Muscle of leg (tissue), 11 donors: ENCODE results near the gene ABHD11. TPM values are rescaled to one million over a fixed set of nuclear protein-coding genes. Genes with fewer than 3 reads are reported as not detected.
"Not testable (repeated sequence)": the region's sequence is repeated elsewhere in the genome, so short reads cannot be mapped to it uniquely, and the experiment has no call there.

Experiments used
- DNase-seq: peaks from one replicate; pipeline ENCODE4 v3.0.0; 2013
- H3K27ac ChIP-seq: one replicate; pipeline ENCODE4 v1.5.1; 2013; ENCODE audit warnings: mild to moderate bottlenecking, low read length, control low read depth
- H3K27me3 ChIP-seq: one replicate; pipeline ENCODE4 v1.6.1; 2013; ENCODE audit warnings: low read length; ENCODE audit not compliant: control insufficient read depth, insufficient read depth
- H3K36me3 ChIP-seq: one replicate; pipeline ENCODE4 v1.6.1; 2013; ENCODE audit warnings: low read length; ENCODE audit not compliant: control insufficient read depth, insufficient read depth
- H3K4me1 ChIP-seq: one replicate; pipeline ENCODE4 v1.6.1; 2013; ENCODE audit warnings: low read length; ENCODE audit not compliant: control insufficient read depth, insufficient read depth
- H3K4me3 ChIP-seq: one replicate; pipeline ENCODE4 v1.5.1; 2013; ENCODE audit warnings: low read length, control low read depth
- H3K9me3 ChIP-seq: replicated peaks from 2 replicates; pipeline ENCODE4 v1.6.1; 2013; ENCODE audit warnings: low read depth, low read length; ENCODE audit not compliant: control insufficient read depth
- WGBS: methylation state at CpG from one replicate; pipeline ENCODE4 v1.1.5; 2013; ENCODE audit warnings: missing lambda C conversion rate; ENCODE audit not compliant: insufficient coverage; 5-methylcytosine and 5-hydroxymethylcytosine counted together
- polyA plus RNA-seq, 8 donors: library from polyadenylated mRNA; unstranded; fragments of 120-200 nt; gene quantifications; one replicate each; pipeline versions ENCODE4 v1.2.1 to v1.2.3, GENCODE V29; 2013; ENCODE audit warnings: inconsistent platforms in 1 of 8, low replicate concordance in 1 of 8; ENCODE audit not compliant: insufficient read length in 8 of 8, insufficient read depth in 1 of 8
- total RNA-seq: library from RNA; stranded (reverse); fragments of 120-200 nt; gene quantifications from one replicate; pipeline ENCODE4 v1.2.4, GENCODE V29; 2013

ABHD11 gene
- total and polyA plus RNA-seq, 9 donors = 9.6 to 17.1 (median 12.9) TPM

- no peak overlapping the region for H3K27ac ChIP-seq
- H3K4me3 ChIP-seq = no peak overlapping the region
- DNase-seq = no peak
- H3K27me3 ChIP-seq = no peaks in the 10 kb centered on the region
- H3K36me3 ChIP-seq = peaks cover 15% of the 10 kb centered on the region
- WGBS = 89% methylated on average over 3 of the region's 8 CpGs
- H3K4me1 ChIP-seq = peaks cover 11% of the 10 kb centered on the region
- no peaks in the 10 kb centered on the region for H3K9me3 ChIP-seq
These were observed 3.1 kb downstream of the ABHD11 start for GRCh38 chr7:73735528-73735905.

- 58% methylated on average over 5 of the region's 16 CpGs for WGBS
- Histone ChIP-seq H3K36me3 (peaks cover 15% of the 10 kb centered on the region), H3K9me3 (no peaks in the 10 kb centered on the region), H3K27me3 (no peaks in the 10 kb centered on the region), H3K27ac (no peak overlapping the region), H3K4me1 (peaks cover 11% of the 10 kb centered on the region), H3K4me3 (no peak overlapping the region)
- DNase-seq = peak; percentile 57
These were observed 3.7 kb downstream of the ABHD11 start for GRCh38 chr7:73734619-73735527.

- no peak overlapping the region for H3K27ac ChIP-seq
- no peaks in the 10 kb centered on the region for H3K4me1 ChIP-seq
- no peak overlapping the region for H3K4me3 ChIP-seq
- H3K27me3 ChIP-seq = no peaks in the 10 kb centered on the region
- no peak for DNase-seq
- H3K9me3 ChIP-seq = no peaks in the 10 kb centered on the region
- H3K36me3 ChIP-seq = peaks cover 11% of the 10 kb centered on the region
- 100% methylated on average over 2 of the region's 2 CpGs for WGBS
These were observed 6.2 kb downstream of the ABHD11 start for GRCh38 chr7:73732397-73732796.

GRCh38 chr7:73730485-73730884, 8.1 kb downstream of the ABHD11 start:
- WGBS = 34% methylated on average over 3 of the region's 3 CpGs
- Histone ChIP-seq H3K27me3 (peaks cover 3% of the 10 kb centered on the region), H3K36me3 (no peaks in the 10 kb centered on the region), H3K4me1 (no peaks in the 10 kb centered on the region), H3K27ac (no peak overlapping the region), H3K4me3 (no peak overlapping the region), H3K9me3 (no peaks in the 10 kb centered on the region)
- DNase-seq = no peak

GRCh38 chr7:73728551-73728950, 10.1 kb downstream of the ABHD11 start:
- peaks cover 3% of the 10 kb centered on the region for H3K27me3 ChIP-seq
- WGBS = 31% methylated on average over 2 of the region's 5 CpGs
- DNase-seq = no peak
- no peak overlapping the region for H3K4me3 ChIP-seq
- no peaks in the 10 kb centered on the region for H3K36me3 ChIP-seq
- H3K27ac ChIP-seq = no peak overlapping the region
- H3K4me1 ChIP-seq = no peaks in the 10 kb centered on the region
- no peaks in the 10 kb centered on the region for H3K9me3 ChIP-seq

- Histone ChIP-seq H3K4me3 (no peak overlapping the region), H3K36me3 (no peaks in the 10 kb centered on the region), H3K9me3 (no peaks in the 10 kb centered on the region), H3K4me1 (no peaks in the 10 kb centered on the region), H3K27ac (no peak overlapping the region), H3K27me3 (peaks cover 3% of the 10 kb centered on the region)
- WGBS = 59% methylated on average over 3 of the region's 3 CpGs
- DNase-seq = no peak
These were observed 10.7 kb downstream of the ABHD11 start for GRCh38 chr7:73727952-73728351.

- Histone ChIP-seq H3K9me3 (no peaks in the 10 kb centered on the region), H3K27me3 (peaks cover 3% of the 10 kb centered on the region), H3K36me3 (no peaks in the 10 kb centered on the region), H3K27ac (no peak overlapping the region), H3K4me1 (peaks cover 9% of the 10 kb centered on the region), H3K4me3 (no peak overlapping the region)
- 64% methylated on average over 1 of the region's 1 CpG for WGBS
- DNase-seq = no peak
These were observed 12.5 kb downstream of the ABHD11 start for GRCh38 chr7:73726083-73726466.

GRCh38 chr7:73723813-73724212, 14.8 kb downstream of the ABHD11 start:
- WGBS = no CpG with 5 or more reads among the region's 3 CpGs
- no peaks in the 10 kb centered on the region for H3K9me3 ChIP-seq
- H3K27ac ChIP-seq = no peak overlapping the region
- no peak for DNase-seq
- no peaks in the 10 kb centered on the region for H3K36me3 ChIP-seq
- no peak overlapping the region for H3K4me3 ChIP-seq
- H3K27me3 ChIP-seq = peaks cover 3% of the 10 kb centered on the region
- H3K4me1 ChIP-seq = peaks cover 21% of the 10 kb centered on the region

- Histone ChIP-seq H3K27me3 (peaks cover 6% of the 10 kb centered on the region), H3K9me3 (no peaks in the 10 kb centered on the region), H3K4me3 (no peak overlapping the region), H3K36me3 (no peaks in the 10 kb centered on the region), H3K4me1 (peaks cover 31% of the 10 kb centered on the region), H3K27ac (no peak overlapping the region)
- WGBS = 60% methylated on average over 1 of the region's 6 CpGs
- DNase-seq = no peak
These were observed 15.8 kb downstream of the ABHD11 start for GRCh38 chr7:73722785-73723184.

- 50% methylated on average over 2 of the region's 4 CpGs for WGBS
- not testable (repeated sequence) for H3K4me3 ChIP-seq, H3K27me3 ChIP-seq, H3K27ac ChIP-seq, H3K36me3 ChIP-seq, H3K9me3 ChIP-seq, DNase-seq
- H3K4me1 ChIP-seq = peaks cover 37% of the 10 kb centered on the region
These were observed 16.4 kb downstream of the ABHD11 start for GRCh38 chr7:73722182-73722581.
